ENCODE data around the gene PDZRN3. TPM values are rescaled to one million over a fixed set of nuclear protein-coding genes. Genes with fewer than 3 reads are reported as not detected.

Gene PDZRN3
- total RNA-seq, 1 experiment from 2014 or later: 5.9 TPM

- Histone ChIP-seq H3K14ac (ENCODE audit: insufficient read depth, low read length) (no peak overlapping the region), H2BK15ac (ENCODE audit: low read depth, low read length) (no peak overlapping the region), H3K4ac (ENCODE audit: low read depth, low read length) (no peak overlapping the region), H4K8ac (replicated peaks; ENCODE audit: insufficient read length, low read depth, low read length) (no peak overlapping the region), H2BK5ac (ENCODE audit: insufficient read length, low read length) (no peak overlapping the region), H4K20me1 (ENCODE audit: control insufficient read depth, insufficient read depth, insufficient read length) (no peaks in the 10 kb centered on the region), H2BK120ac (ENCODE audit: low read depth, low read length, poor library complexity, severe bottlenecking) (no peak overlapping the region), H2BK12ac (ENCODE audit: insufficient read length, low read depth, low read length) (no peak overlapping the region), H2BK20ac (ENCODE audit: low read depth, low read length, poor library complexity, severe bottlenecking) (no peak overlapping the region), H3T11ph (ENCODE audit: low read length) (no peak overlapping the region), H3K4me2 (ENCODE audit: insufficient read depth, insufficient read length, low read length) (no peak overlapping the region), H3K9me3 (ENCODE audit: control insufficient read depth, low read depth, low read length) (no peaks in the 10 kb centered on the region), H3K4me1 (ENCODE audit: insufficient read depth, low read length) (no peaks in the 10 kb centered on the region), H3K23ac (ENCODE audit: insufficient read length, low read depth, low read length) (no peak overlapping the region), H4K5ac (ENCODE audit: insufficient read length, low read depth, low read length) (no peak overlapping the region), H2AK5ac (ENCODE audit: insufficient read length, low read length) (no peak overlapping the region), H3K27ac (ENCODE audit: insufficient read length, low read depth, low read length) (no peak overlapping the region), H3K18ac (ENCODE audit: insufficient read length, low read depth, low read length) (no peak overlapping the region), H3K79me1 (ENCODE audit: insufficient read depth, low read depth, low read length, poor library complexity, severe bottlenecking) (no peaks in the 10 kb centered on the region), H3K79me2 (ENCODE audit: insufficient read depth, low read length) (no peaks in the 10 kb centered on the region), H3K9ac (ENCODE audit: extremely low read depth, insufficient read length, low read length) (no peak overlapping the region), H4K91ac (ENCODE audit: insufficient read length, low read depth, low read length) (no peak overlapping the region), H3K23me2 (ENCODE audit: insufficient read length, low read depth, low read length, poor library complexity, severe bottlenecking) (no peaks in the 10 kb centered on the region), H3K27me3 (ENCODE audit: insufficient read depth, low read length) (no peaks in the 10 kb centered on the region), H2AFZ (ENCODE audit: low read length) (no peak overlapping the region), H3K56ac (ENCODE audit: insufficient read length, low read depth, low read length) (no peak overlapping the region)
- Mint-ChIP-seq H3K27me3 (ENCODE audit: low read depth) (no peaks in the 10 kb centered on the region), H3K27ac (peak overlapping the region in 1 of 3 experiments; percentile 44; a peak in 1 of 7 replicates), H3K9me3 (peaks cover 0 to 4% of the 10 kb centered on the region in 2 experiments; a peak in 1 of 5 replicates), H3K4me3 (no peak overlapping the region), H3K36me3 (ENCODE audit: insufficient read depth in 1 of 3, low read depth in 3 of 3) (peaks cover 0 to 3% (median 0%) of the 10 kb centered on the region in 3 experiments; a peak in 1 of 7 replicates), H3K4me1 (peaks cover 15 to 17% of the 10 kb centered on the region in 2 experiments)
- no peak for DNase-seq
- no peak for TF ChIP-seq CTCF (conservative IDR thresholded peaks at IDR 0.05)
- WGBS (ENCODE audit: extremely low coverage, insufficient read length, low lambda C conversion rate): no CpG with 5 or more reads among the region's 7 CpGs
Observed at GRCh38 chr3:73426606-73427005, 198.1 kb downstream of the PDZRN3 start.

All from H9 (cell line).